GM21786 (cell line): ENCODE results near the gene C1QTNF9B.

Experiments used
- ATAC-seq: cut with Tn5 transposase; IDR thresholded peaks from one replicate; pipeline ENCODE4 v1.9.1; 2021; ENCODE audit not compliant: unreplicated experiment

Gene C1QTNF9B

DNA sequence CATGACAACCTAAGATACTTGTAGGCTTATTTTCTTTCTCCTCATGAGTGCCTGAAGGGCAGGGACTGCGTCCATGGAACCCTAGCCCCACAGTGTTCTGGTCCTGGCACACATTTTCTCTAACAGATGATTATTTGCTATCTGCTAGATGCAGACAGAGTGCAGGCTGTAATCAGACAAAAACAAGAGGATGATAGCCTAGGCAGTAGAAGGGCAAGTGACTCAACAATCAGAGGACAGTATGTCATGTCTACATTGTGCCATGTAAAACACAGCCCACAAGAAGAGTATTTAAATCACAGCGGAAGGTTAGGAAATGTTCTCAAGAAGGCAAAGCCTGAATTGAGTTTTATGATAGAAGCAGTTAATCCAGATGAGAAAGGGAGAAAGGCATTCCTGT lies 37.4 kb downstream of the C1QTNF9B start:
- ATAC-seq, result no peak

- no peak for ATAC-seq
Observed at GRCh38 chr13:23859455-23859854, 37.8 kb downstream of the C1QTNF9B start.

DNA sequence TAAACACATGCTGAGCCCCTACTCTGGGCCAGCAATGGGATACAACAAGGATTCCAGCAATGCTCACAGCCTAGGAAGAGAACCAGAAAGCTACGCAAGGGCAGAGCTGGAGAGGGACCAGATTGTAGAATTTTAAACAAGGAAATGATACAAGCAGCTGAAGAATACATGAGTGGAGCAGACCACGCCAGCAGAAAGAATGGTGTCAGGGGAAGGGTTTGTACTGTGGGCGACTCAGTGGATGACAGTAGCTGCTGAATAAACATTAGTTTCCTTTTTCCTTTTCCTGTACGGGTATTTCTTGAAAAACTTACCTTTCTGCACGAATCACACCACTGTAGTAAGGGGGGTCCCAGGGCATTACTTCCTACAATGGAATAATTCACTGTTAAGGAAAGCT lies 38.8 kb downstream of the C1QTNF9B start:
- ATAC-seq, result no peak

- no peak for ATAC-seq
Observed at GRCh38 chr13:23856008-23856750, 41.1 kb downstream of the C1QTNF9B start.

DNA sequence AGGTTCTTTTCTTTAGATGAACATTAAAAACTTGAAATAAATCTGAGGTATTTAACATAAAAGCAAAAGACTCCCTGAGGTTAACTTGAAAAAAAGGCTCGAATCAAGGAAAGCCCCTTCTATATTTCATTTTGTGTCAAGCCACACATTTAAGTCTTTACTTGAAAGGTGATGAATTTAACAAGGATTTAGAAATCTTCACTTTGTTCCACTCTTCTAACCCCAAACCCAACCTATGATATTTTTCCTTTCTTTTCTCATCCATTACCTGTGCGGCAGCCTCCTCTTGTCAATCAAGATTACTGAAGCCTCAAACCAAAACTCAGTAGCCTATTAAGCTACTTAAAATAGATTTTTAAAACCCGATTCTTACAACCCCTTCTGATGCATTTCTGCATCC lies 41.9 kb downstream of the C1QTNF9B start:
- ATAC-seq, result no peak

GRCh38 chr13:23852351-23852750 lies 45.0 kb downstream of the C1QTNF9B start:
- peak; percentile 47 for ATAC-seq

- no peak for ATAC-seq
Observed at GRCh38 chr13:23851106-23851505, 46.2 kb downstream of the C1QTNF9B start.

- ATAC-seq, result no peak
Observed at GRCh38 chr13:23850134-23850533, 47.2 kb downstream of the C1QTNF9B start.

DNA sequence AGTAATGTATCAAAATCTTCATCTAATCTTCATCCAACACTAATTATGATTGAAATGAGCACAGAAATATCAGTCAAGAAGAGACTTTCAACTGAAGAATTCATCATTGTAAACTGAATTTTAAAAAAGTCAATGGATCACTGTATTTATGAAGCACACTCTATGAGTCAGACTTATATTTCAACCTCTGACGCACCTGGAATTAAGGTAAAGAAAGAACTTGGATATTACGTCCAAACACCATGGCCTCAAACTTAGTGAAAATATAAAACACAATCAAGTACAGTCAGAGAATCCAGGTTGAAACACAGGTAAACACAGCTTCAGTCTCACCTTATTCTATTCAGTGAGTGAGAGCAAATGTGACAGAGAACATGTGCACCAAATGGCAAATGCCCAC lies 47.6 kb downstream of the C1QTNF9B start:
- ATAC-seq, result no peak

DNA sequence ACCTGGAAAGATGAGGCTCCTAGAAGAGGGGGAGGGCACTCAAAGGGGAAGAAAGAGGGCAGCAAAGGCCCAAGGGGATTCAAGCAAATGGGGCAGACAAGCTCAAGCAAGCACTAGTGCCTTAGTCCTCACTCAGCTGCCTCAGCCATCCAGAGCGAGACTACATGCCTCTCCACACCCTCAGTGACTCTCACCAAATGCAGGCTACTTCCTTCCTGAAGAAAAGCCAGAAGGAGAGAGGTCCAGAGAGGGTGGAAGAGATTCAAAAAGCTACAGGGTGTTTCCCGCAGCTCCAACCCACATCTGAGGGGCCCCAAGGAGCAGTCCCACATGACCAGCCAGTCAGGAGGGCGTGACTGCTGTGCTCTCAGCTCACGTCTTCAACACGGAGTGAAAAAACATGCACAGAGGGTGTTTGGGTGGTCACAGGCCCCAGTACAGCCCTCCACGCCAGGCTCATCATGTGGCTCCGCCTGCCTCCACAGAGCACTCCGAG lies 48.6 kb downstream of the C1QTNF9B start:
- ATAC-seq, result no peak

DNA sequence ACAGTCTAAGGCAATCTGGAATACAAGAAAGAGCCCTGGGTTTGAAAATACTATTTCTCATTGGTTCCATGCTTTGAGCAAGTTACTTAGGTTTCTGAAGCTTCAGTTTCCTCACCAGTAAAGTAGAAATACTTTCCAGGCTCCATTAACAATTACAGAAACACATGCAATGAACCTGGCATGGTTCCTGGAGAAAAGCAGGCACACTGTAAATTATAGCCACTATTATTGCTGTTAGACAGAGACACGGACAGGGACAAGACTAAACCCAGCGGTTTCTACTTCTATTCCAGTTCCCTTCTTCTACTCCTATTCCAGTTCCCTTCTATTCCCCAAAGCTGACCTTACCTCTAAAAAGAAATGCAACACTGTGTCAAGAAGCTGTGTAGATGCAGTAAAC lies 49.3 kb downstream of the C1QTNF9B start:
- no peak for ATAC-seq

DNA sequence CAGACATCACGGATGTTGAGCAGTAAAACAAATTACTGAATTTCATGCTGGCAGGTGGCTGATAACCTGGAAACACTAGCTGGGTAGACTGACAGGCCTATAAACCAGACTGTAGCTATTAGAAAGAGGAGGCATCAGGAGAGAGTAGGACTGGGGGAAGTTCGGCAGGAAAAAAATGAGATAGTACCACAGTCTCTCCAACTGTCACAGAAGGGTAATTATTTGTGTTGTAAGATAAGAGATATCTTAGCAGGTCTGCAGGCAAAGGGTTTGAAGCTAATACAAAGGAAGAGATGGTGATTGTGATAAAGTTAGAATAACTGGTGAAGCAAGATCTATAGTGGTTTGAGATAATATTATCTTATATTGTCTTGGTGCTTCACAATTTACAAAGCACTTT lies 49.8 kb downstream of the C1QTNF9B start:
- ATAC-seq, result no peak

- no peak for ATAC-seq
Observed at GRCh38 chr13:23845105-23845725, 52.1 kb downstream of the C1QTNF9B start.

- ATAC-seq, result no peak
Observed at GRCh38 chr13:23844132-23844531, 53.2 kb downstream of the C1QTNF9B start.

GRCh38 chr13:23843436-23843835 lies 53.9 kb downstream of the C1QTNF9B start:
- ATAC-seq, result no peak

DNA sequence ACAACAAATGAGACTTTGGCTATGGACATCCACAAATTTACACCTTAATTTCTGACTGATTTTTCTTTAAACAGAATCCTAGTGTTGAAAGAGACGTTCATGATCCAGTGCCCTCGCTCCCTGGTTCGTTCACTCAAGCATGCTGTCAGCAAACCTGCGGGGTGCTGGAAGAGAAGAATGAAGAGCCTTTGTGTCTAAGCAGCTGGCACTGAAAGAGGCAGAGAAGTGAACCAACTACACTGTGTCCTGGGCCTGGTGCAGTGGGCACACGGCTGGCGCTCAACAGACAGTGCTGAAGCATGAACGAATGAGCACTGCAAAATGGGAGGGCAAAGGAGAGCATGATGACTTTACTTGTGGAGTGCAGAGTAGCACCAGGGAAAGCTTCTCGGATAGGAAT lies 54.9 kb downstream of the C1QTNF9B start:
- ATAC-seq, result no peak
